Uterus (tissue), 2 donors: ENCODE results near the gene NDUFV3.

ENCODE experiments used
- CTCF ChIP-seq, 4 experiments: fragments of 200-600 bp in 2 of 4; fragments of 450-650 bp in 2 of 4; sonication (generic) in 2 of 4; IDR thresholded peaks; one replicate each; pipeline ENCODE4 v1.5.1; 2016 to 2019; ENCODE audit warnings: antibody characterized with exemption in 4 of 4, mild to moderate bottlenecking in 2 of 4, moderate library complexity in 1 of 4
- POLR2A ChIP-seq, 2 donors: fragments of 450-650 bp; IDR thresholded peaks; one replicate each; pipeline ENCODE4 v1.6.1; 2016; ENCODE audit warnings: antibody characterized with exemption in 2 of 2, mild to moderate bottlenecking in 1 of 2, moderate library complexity in 1 of 2

- TF ChIP-seq CTCF (IDR thresholded peaks at IDR 0.05) (no peak), POLR2A (IDR thresholded peaks at IDR 0.05) (no peak)
Measured at GRCh38 chr21:42887326-42887725, 5.8 kb upstream of the NDUFV3 start.
